GM12801 (cell line): ENCODE results near the gene MRGPRD.

Experiments
- CTCF ChIP-seq: IDR thresholded peaks from one replicate; pipeline ENCODE4 v1.5.1; 2011; ENCODE audit warnings: control low read depth; ENCODE audit not compliant: insufficient read length; ENCODE audit errors: extremely low read depth

The MRGPRD gene

GRCh38 chr11:68932358-68932757 lies 48.4 kb downstream of the MRGPRD start:
- TF ChIP-seq CTCF: no peak

- no peak for TF ChIP-seq CTCF
These were observed 48.9 kb downstream of the MRGPRD start for GRCh38 chr11:68931911-68932310.

- no peak for TF ChIP-seq CTCF
These were observed 49.6 kb downstream of the MRGPRD start for GRCh38 chr11:68930991-68931855.
